ENCODE data around the gene FAM131A. TPM values are rescaled to one million over a fixed set of nuclear protein-coding genes. Genes with fewer than 3 reads are reported as not detected.

The FAM131A gene
- total RNA-seq, 4 donors from 2014 or later, result 7.4 to 20.2 (median 10.4) TPM

DNA sequence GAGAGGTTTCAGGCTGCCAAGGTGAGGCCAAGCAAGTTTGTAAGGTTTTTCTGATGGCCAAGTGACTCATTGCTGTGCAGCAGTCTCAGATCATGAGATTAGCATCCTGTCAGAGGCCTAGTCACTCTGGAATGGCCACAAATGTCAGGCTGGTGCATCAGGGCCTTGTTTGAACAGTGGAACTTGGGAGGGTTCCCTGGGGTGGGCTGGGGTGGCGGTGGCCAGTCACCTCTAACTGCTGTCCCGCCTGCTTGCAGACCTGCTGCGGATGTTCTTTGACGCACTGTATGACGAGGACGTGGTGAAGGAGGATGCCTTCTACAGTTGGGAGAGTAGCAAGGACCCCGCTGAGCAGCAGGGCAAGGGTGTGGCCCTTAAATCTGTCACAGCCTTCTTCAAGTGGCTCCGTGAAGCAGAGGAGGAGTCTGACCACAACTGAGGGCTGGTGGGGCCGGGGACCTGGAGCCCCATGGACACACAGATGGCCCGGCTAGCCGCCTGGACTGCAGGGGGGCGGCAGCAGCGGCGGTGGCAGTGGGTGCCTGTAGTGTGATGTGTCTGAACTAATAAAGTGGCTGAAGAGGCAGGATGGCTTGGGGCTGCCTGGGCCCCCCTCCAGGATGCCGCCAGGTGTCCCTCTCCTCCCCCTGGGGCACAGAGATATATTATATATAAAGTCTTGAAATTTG lies 2.8 kb upstream of the FAM131A start:
- no peak for DNase-seq
- intact Hi-C loops (cut with DNase I), result no loop called here

DNA sequence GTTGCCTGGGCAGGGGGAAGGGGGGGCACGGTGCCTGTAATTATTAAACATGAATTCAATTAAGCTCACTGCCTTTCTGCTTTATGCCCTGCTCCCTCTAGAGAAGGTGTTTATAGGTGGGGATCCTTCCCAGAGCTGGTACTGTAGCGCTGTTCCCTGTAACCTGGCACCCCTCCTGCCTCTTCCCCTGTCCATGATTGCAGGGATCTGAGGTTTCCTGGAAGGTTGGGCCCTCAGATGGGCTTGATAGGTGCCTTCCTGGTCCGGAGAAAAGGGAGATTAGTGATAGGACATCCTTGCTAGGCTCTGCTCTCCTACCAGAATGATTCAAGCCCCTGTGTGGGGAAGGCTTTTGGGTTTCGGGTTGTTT lies 2.1 kb upstream of the FAM131A start:
- H3K9me3 ChIP-seq, result no peaks in the 10 kb centered on the region
- peaks cover 37 to 90% (median 40%) of the 10 kb centered on the region in 3 donors for H3K4me1 ChIP-seq
- H3K4me3 ChIP-seq, result peak overlapping the region in 3 of 4 donors; percentile 62 to 95 (median 84)
- DNase-seq, result no peak
- H3K27ac ChIP-seq, result peak overlapping the region; percentile 93 to 99 (median 98)
- TF ChIP-seq POLR2A (IDR thresholded peaks at IDR 0.05), result no peak
- TF ChIP-seq, protein P1, sequence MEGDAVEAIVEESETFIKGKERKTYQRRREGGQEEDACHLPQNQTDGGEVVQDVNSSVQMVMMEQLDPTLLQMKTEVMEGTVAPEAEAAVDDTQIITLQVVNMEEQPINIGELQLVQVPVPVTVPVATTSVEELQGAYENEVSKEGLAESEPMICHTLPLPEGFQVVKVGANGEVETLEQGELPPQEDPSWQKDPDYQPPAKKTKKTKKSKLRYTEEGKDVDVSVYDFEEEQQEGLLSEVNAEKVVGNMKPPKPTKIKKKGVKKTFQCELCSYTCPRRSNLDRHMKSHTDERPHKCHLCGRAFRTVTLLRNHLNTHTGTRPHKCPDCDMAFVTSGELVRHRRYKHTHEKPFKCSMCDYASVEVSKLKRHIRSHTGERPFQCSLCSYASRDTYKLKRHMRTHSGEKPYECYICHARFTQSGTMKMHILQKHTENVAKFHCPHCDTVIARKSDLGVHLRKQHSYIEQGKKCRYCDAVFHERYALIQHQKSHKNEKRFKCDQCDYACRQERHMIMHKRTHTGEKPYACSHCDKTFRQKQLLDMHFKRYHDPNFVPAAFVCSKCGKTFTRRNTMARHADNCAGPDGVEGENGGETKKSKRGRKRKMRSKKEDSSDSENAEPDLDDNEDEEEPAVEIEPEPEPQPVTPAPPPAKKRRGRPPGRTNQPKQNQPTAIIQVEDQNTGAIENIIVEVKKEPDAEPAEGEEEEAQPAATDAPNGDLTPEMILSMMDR (IDR thresholded peaks at IDR 0.05), result no peak
- H3K36me3 ChIP-seq, result peaks cover 29 to 51% (median 41%) of the 10 kb centered on the region in 3 donors
- H3K27me3 ChIP-seq, result no peaks in the 10 kb centered on the region
- 51% methylated on average over 3 of the region's 4 CpGs; no CpG with 5 or more reads in 1 of the 2 donors for WGBS, 2 donors
- intact Hi-C loops (cut with DNase I), result no loop called here

More for the DNA sequence above, 2.8 kb upstream of the FAM131A start:
- peak overlapping the region; percentile 78 to 99 (median 94) for H3K27ac ChIP-seq
- H3K4me1 ChIP-seq, result peaks cover 35 to 85% (median 38%) of the 10 kb centered on the region in 3 donors
- TF ChIP-seq, protein P1 (IDR thresholded peaks at IDR 0.05), result no peak
- TF ChIP-seq POLR2A (IDR thresholded peaks at IDR 0.05), result no peak
- H3K27me3 ChIP-seq, result no peaks in the 10 kb centered on the region
- no peaks in the 10 kb centered on the region for H3K9me3 ChIP-seq
- H3K4me3 ChIP-seq, result no peak overlapping the region
- peaks cover 29 to 58% (median 43%) of the 10 kb centered on the region in 3 donors for H3K36me3 ChIP-seq
- 69 to 82% methylated on average over 7 to 15 of the region's 15 CpGs for WGBS, 2 donors

DNA sequence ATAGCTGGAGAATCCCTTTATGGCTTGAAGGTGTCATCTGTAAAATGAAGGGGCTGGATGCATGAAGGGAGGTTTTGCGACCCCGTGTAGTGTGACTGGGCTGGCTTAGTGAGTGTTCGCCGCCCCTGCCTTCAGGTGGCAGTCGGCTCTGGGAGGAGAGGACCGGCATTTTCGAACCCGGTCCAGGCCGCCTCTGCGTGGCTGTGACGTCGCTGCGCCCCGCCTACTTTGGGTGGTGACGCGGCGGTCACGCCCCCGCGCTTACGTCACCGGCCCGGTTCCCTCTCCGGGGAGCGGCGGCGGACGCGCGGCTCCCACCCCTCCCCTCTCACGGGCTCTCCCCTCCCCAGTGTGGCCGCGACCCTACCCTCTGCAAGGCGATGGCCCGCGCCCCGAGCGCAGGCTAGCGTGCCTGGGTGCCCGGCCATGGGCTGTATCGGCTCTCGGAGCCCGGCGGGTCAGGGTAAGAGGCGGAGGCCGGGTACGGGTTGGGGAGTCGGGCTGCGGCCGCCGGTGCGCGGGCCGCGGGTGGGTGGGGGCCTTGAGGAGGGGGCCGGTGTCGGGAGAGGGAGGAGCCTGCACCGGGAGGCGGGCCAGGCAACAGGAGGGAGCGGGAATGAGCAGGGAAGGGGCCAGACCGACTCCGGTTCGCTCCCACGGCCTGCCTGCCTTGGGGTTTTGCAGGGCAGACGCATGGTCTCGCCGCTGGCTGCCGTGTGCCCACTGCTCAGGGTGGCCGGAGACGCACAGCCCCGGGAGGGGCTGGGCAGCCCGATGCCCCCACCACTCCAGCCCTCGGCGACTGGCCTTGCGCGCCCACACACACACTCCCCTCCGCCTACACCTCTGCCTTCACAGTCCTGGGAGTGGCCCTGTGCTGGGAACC lies 1.5 kb upstream of the FAM131A start:
- intact Hi-C loops (cut with DNase I), result no loop called here
- 0 to 3% methylated on average over 6 to 12 of the region's 77 CpGs for WGBS, 2 donors
- peaks cover 37 to 97% (median 40%) of the 10 kb centered on the region in 3 donors for H3K4me1 ChIP-seq

DNA sequence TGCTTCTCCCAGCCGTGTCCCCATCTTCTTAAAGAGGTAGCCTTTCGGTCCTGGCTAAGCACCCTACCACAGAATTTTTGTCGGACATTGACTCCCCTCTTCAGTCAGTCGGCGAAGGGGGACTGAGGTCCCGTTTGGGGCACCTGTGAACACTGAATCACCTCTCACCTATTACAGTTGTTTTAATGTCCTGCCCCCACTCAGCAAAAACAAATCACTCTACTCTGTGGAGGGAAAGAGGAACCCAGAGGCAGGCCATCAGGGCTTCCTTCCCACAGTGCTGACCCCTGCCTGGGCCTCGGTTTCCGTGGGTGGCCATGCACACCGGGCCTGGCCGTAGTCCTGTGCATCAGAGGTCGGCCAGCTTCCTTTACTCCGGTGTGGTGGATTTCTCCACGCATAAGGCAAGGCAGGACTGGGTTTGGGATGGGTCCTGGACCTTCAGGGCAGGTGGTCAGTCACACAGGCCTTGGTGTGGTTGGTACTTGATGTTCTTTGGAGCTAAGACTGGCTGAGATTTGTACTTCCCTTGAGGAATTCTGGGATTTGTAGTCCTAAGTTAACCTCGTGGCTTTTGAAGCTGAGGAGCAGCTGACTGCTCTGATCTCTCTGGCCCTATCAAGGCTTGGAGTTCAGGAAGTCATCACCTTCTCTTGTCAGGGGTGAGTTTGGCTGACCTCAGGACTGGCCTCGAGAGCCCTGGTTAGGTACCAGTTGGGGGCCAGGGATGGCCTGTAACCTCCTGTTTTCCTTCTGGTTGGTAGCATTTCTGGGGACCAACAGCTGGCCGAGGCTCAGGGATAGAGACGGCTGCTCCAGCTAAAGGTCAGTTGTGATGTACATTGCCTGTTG lies 627 bp upstream of the FAM131A start:
- DNase-seq, result no peak
- peak overlapping the region; percentile 62 to 95 (median 76) for H3K4me3 ChIP-seq
- peaks cover 39 to 97% (median 41%) of the 10 kb centered on the region in 3 donors for H3K4me1 ChIP-seq
- no peaks in the 10 kb centered on the region for H3K27me3 ChIP-seq
- H3K9me3 ChIP-seq, result no peaks in the 10 kb centered on the region
- peak overlapping the region; percentile 93 to 99 (median 98) for H3K27ac ChIP-seq
- WGBS, 2 donors, result 11 to 31% methylated on average over 11 to 14 of the region's 17 CpGs
- intact Hi-C loops (cut with DNase I), result no loop called here
- peaks cover 21 to 41% (median 26%) of the 10 kb centered on the region in 3 donors for H3K36me3 ChIP-seq
- peak in 1 of 4 donors; percentile 4 for TF ChIP-seq POLR2A (IDR thresholded peaks at IDR 0.05)
- TF ChIP-seq, protein P1 (IDR thresholded peaks at IDR 0.05), result no peak

More for the DNA sequence above, 1.5 kb upstream of the FAM131A start:
- H3K27ac ChIP-seq, result peak overlapping the region; percentile 93 to 99 (median 98)
- TF ChIP-seq, protein P1 (IDR thresholded peaks at IDR 0.05), result peak in 1 of 6 experiments; percentile 11
- peak in 3 of 4 donors; percentile 73 to 93 (median 82) for TF ChIP-seq POLR2A (IDR thresholded peaks at IDR 0.05)
- DNase-seq, result peak; percentile 36
- peak overlapping the region; percentile 62 to 95 (median 76) for H3K4me3 ChIP-seq
- H3K36me3 ChIP-seq, result peaks cover 29 to 45% (median 35%) of the 10 kb centered on the region in 3 donors
- H3K27me3 ChIP-seq, result no peaks in the 10 kb centered on the region
- H3K9me3 ChIP-seq, result no peaks in the 10 kb centered on the region
